Sigmoid colon (tissue), 7 donors: ENCODE measurements around the gene SRSF9. TPM values are rescaled to one million over a fixed set of nuclear protein-coding genes. Genes with fewer than 3 reads are reported as not detected.
"Not testable (repeated sequence)": the region's sequence is repeated elsewhere in the genome, so short reads cannot be mapped to it uniquely, and the experiment has no call there.

Experiments
- DNase-seq: peaks from one replicate; pipeline ENCODE4 v3.0.0-alpha.2; 2019
- H3K27ac ChIP-seq, 4 donors: fragments of 200-600 bp; sonication (generic); one replicate each; pipeline ENCODE4 v1.5.1; 2016 to 2019; ENCODE audit warnings: mild to moderate bottlenecking in 1 of 4
- H3K27me3 ChIP-seq, 3 donors: fragments of 200-600 bp; sonication (generic); one replicate each; pipeline ENCODE4 v1.5.1; 2019; ENCODE audit warnings: mild to moderate bottlenecking in 1 of 3
- H3K36me3 ChIP-seq, 4 donors: fragments of 200-600 bp; sonication (generic); one replicate each; pipeline ENCODE4 v1.5.1; 2016 to 2019
- H3K4me1 ChIP-seq, 4 donors: fragments of 200-600 bp; sonication (generic); one replicate each; pipeline ENCODE4 v1.5.1; 2017 to 2019
- H3K4me3 ChIP-seq, 4 donors: fragments of 200-600 bp; sonication (generic); one replicate each; pipeline ENCODE4 v1.5.1; 2017 to 2019; ENCODE audit warnings: mild to moderate bottlenecking in 2 of 4, moderate library complexity in 1 of 4
- H3K9me3 ChIP-seq, 4 donors: fragments of 200-600 bp in 3 of 4; sonication (generic) in 3 of 4; one replicate each; pipeline versions ENCODE4 v1.5.1 to v1.6.1; 2013 to 2019
- EP300 ChIP-seq, 4 donors: sonication (generic); formaldehyde crosslinking; IDR thresholded peaks; one replicate each; pipeline ENCODE4 v1.6.1; 2017; ENCODE audit warnings: antibody characterized with exemption in 4 of 4
- POLR2A ChIP-seq, 2 donors: fragments of 450-650 bp; IDR thresholded peaks; one replicate each; pipeline ENCODE4 v1.6.1; 2016; ENCODE audit warnings: antibody characterized with exemption in 2 of 2, mild to moderate bottlenecking in 2 of 2, moderate library complexity in 2 of 2
- POLR2AphosphoS5 ChIP-seq, 4 donors: sonication (generic); formaldehyde crosslinking; IDR thresholded peaks; one replicate each; pipeline ENCODE4 v1.6.1; 2017; ENCODE audit warnings: antibody characterized with exemption in 4 of 4
- WGBS, 2 donors: extraction: QIAGEN DNeasy Blood & Tissue Kit; methylation state at CpG; one replicate each; pipeline ENCODE4 v1.1.7; 2013; 5-methylcytosine and 5-hydroxymethylcytosine counted together
- intact Hi-C: fragments of 100-400 bp; cut with DNase I; formaldehyde crosslinking; loops from one replicate; pipeline ENCODE4 v1.15.1; 2023
- polyA plus RNA-seq, 3 donors: library from polyadenylated mRNA; stranded (reverse); fragments of 200-250 nt; gene quantifications; one replicate each; pipeline ENCODE4 v1.2.3, GENCODE V29; 2013
- total RNA-seq, 4 donors: library from RNA; depleted of rRNA; stranded (reverse); fragments of >200 nt; gene quantifications; one replicate each; pipeline ENCODE4 v1.1.0, GENCODE V29; 2016
- TF ChIP-seq, protein P1 (sequence below), 4 experiments: fragments of 450-650 bp in 3 of 4; fragments of 200-600 bp in 1 of 4; IDR thresholded peaks; one replicate each; pipeline ENCODE4 v1.5.1; 2016 to 2019; ENCODE audit warnings: antibody characterized with exemption in 4 of 4, mild to moderate bottlenecking in 3 of 4, moderate library complexity in 2 of 4
- donor health status: healthy with polysubstance abuse.
- donor health status: Bipolar disorder and iron deficiency.
- donor health status: healthy.

SRSF9 gene, protein sequence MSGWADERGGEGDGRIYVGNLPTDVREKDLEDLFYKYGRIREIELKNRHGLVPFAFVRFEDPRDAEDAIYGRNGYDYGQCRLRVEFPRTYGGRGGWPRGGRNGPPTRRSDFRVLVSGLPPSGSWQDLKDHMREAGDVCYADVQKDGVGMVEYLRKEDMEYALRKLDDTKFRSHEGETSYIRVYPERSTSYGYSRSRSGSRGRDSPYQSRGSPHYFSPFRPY
- total RNA-seq (10 to 100 TPM; 41.4 to 55.1 (median 45.2) TPM), polyA plus RNA-seq (100 to 1,000 TPM; 136 to 187 (median 158) TPM)

DNA sequence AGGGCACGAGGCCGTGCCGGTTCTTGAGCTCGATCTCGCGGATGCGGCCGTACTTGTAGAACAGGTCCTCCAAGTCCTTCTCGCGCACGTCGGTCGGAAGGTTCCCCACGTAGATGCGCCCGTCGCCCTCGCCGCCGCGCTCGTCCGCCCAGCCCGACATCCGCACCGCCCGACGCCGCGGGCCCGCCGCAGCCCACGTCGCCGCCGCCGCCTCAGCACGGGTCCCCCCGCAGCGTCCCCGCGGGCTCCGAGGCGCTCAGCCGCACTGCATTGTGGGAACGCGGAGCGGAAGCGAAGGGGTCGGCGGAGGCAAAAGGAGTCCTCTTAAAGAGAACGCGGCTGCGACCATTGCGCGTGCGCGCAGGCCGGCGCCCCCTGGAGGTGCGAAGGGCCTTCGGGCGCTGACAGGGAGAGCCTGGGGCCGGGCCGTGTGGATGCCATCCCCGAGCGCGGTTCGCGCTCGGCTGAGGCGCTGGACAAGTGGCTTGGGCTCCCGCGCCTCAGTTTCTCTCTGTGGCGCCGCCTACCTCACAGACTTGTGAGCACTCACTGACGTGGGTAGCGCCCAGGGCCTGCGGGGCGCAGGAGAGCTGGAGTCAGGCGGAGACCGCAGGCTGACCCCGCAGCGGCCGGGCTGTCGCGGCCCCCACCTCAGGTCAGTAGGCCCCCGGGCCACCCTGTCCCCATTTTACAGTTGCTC lies at the start of gene SRSF9:
Gene SRSF9, minus strand, starts transcription at position 299 of the 700 bp plus-strand sequence. Its CDS starts 139 bp downstream, at position 160.
- TF ChIP-seq POLR2A (IDR thresholded peaks at IDR 0.05) (peak in 1 of 2 donors; percentile 43), POLR2AphosphoS5 (IDR thresholded peaks at IDR 0.05) (peak; percentile 62 to 93 (median 90)), EP300 (IDR thresholded peaks at IDR 0.05) (no peak)
- TF ChIP-seq, protein P1, sequence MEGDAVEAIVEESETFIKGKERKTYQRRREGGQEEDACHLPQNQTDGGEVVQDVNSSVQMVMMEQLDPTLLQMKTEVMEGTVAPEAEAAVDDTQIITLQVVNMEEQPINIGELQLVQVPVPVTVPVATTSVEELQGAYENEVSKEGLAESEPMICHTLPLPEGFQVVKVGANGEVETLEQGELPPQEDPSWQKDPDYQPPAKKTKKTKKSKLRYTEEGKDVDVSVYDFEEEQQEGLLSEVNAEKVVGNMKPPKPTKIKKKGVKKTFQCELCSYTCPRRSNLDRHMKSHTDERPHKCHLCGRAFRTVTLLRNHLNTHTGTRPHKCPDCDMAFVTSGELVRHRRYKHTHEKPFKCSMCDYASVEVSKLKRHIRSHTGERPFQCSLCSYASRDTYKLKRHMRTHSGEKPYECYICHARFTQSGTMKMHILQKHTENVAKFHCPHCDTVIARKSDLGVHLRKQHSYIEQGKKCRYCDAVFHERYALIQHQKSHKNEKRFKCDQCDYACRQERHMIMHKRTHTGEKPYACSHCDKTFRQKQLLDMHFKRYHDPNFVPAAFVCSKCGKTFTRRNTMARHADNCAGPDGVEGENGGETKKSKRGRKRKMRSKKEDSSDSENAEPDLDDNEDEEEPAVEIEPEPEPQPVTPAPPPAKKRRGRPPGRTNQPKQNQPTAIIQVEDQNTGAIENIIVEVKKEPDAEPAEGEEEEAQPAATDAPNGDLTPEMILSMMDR (IDR thresholded peaks at IDR 0.05), result peak; percentile 71 to 87 (median 81)
- Histone ChIP-seq H3K36me3 (peaks cover 0 to 20% (median 9%) of the 10 kb centered on the region in 4 donors), H3K27ac (peak within 1 kb of the TSS; percentile 93 to 96 (median 94)), H3K4me3 (peak within 1 kb of the TSS; percentile 85 to 94 (median 92)), H3K27me3 (no peaks in the 10 kb centered on the region), H3K4me1 (peaks cover 0 to 40% (median 23%) of the 10 kb centered on the region in 4 donors), H3K9me3 (no peaks in the 10 kb centered on the region)
- intact Hi-C loops, result loop anchor here (2.0 kb wide), 2 partner anchors 25 to 31 kb away; partner anchors contain the start of gene COX6A1
- peak; percentile 98 for DNase-seq
- 1% methylated on average over 88 of the region's 88 CpGs for WGBS, 2 donors

DNA sequence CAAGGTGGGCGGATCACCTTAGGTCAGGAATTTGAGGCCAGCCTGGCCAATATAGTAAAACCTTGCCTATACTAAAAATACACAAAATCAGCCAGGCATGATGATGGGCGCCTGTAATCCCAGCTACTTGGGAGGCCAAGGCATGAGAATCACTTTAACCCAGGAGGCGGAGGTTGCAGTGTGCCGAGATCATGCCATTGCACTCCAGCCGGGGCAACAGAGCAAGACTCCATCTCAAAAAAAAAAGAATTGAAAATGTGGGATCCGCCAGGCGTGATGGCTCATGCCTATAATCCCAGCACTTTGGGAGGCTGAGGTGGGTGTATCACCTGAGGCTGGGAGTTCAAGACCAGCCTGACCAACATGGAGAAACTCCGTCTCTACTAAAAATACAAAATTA lies 49.8 kb upstream of the SRSF9 start:
- H3K27me3 ChIP-seq, H3K27ac ChIP-seq, intact Hi-C loops, H3K4me1 ChIP-seq, H3K4me3 ChIP-seq, DNase-seq, H3K9me3 ChIP-seq: not testable (repeated sequence)
- 98% methylated on average over 8 of the region's 8 CpGs for WGBS, 2 donors
- peaks cover 0 to 52% (median 11%) of the 10 kb centered on the region in 4 donors for H3K36me3 ChIP-seq

DNA sequence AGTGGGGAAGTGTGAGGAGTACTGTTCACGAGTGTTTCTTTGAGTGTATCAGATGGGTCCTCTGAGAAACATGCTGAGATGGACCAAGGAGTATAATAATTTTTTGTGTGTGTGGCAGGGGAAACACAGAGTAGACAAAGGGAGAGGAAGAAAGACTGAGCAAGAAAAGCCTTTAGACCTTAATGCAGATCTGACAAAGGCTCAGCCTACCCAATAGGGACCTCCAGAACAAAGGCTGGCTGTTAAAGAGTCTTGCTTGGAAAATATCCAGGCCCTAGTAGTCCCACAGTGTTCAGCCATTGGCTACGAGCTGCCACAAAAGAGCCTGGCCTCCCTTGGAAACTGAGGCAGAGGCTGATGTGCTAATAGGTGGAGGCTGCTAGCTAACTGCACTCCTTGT lies 45.9 kb upstream of the SRSF9 start:
- TF ChIP-seq POLR2AphosphoS5 (IDR thresholded peaks at IDR 0.05) (no peak), EP300 (IDR thresholded peaks at IDR 0.05) (no peak), POLR2A (IDR thresholded peaks at IDR 0.05) (no peak)
- TF ChIP-seq, protein P1 (IDR thresholded peaks at IDR 0.05), result no peak
- 96% methylated on average over 2 of the region's 2 CpGs for WGBS, 2 donors
- Histone ChIP-seq H3K4me1 (no peaks in the 10 kb centered on the region), H3K27me3 (no peaks in the 10 kb centered on the region), H3K27ac (no peak overlapping the region), H3K4me3 (no peak overlapping the region), H3K36me3 (peaks cover 0 to 72% (median 14%) of the 10 kb centered on the region in 4 donors), H3K9me3 (no peaks in the 10 kb centered on the region)
- DNase-seq, result no peak
- intact Hi-C loops, result no loop called here

DNA sequence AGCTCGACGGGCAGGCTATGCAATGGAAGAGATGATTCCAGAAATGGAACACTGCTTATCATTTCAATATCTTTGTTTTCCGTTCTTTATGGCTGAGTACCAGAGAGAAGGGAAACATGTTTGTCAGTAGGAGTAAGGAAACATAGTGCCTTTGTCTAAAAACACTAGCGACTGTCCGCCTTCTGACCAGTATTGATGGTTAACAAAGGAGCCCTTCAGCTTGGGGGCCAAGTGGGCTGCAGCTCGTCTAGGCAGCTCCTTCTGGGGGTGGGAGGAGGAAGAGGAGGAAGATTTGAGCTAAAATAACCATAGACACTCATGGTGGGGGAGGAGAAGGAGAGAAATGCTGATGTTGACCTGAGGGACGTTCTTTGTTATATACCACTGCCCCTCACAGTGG lies 44.5 kb upstream of the SRSF9 start:
- peaks cover 0 to 84% (median 19%) of the 10 kb centered on the region in 4 donors for H3K36me3 ChIP-seq
- TF ChIP-seq POLR2AphosphoS5 (IDR thresholded peaks at IDR 0.05), result no peak
- TF ChIP-seq EP300 (IDR thresholded peaks at IDR 0.05), result no peak
- TF ChIP-seq POLR2A (IDR thresholded peaks at IDR 0.05), result no peak
- TF ChIP-seq, protein P1 (IDR thresholded peaks at IDR 0.05), result no peak
- no peak for DNase-seq
- no peaks in the 10 kb centered on the region for H3K27me3 ChIP-seq
- no peaks in the 10 kb centered on the region for H3K9me3 ChIP-seq
- H3K4me1 ChIP-seq, result no peaks in the 10 kb centered on the region
- no peak overlapping the region for H3K4me3 ChIP-seq
- intact Hi-C loops, result no loop called here
- WGBS, 2 donors, result 93 to 95% methylated on average over 7 of the region's 7 CpGs
- no peak overlapping the region for H3K27ac ChIP-seq

DNA sequence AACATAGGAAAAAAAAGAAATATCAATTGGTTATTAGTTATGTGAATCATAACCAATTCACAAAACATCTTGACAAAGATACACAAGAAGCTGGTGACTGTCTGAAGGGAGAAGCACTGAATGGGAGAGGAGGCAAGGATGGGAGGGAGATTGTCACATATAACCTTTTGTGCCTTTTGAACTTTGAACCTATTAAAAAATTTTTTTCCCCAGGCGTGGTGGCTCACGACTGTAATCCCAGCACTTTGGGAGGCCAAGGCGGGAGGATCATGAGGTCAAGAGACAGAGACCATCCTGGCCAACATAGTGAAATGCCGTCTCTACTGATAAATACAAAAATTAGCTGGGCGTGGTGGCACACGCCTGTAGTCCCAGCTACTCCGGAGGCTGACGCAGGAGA lies 39.0 kb upstream of the SRSF9 start:
- no peaks in the 10 kb centered on the region for H3K4me1 ChIP-seq
- DNase-seq, result no peak
- H3K9me3 ChIP-seq, result no peaks in the 10 kb centered on the region
- intact Hi-C loops, result no loop called here
- H3K4me3 ChIP-seq, result no peak overlapping the region
- no peak for TF ChIP-seq POLR2A (IDR thresholded peaks at IDR 0.05)
- TF ChIP-seq, protein P1 (IDR thresholded peaks at IDR 0.05), result no peak
- TF ChIP-seq EP300 (IDR thresholded peaks at IDR 0.05), result no peak
- TF ChIP-seq POLR2AphosphoS5 (IDR thresholded peaks at IDR 0.05), result no peak
- 62 to 91% methylated on average over 8 of the region's 8 CpGs for WGBS, 2 donors
- H3K27me3 ChIP-seq, result no peaks in the 10 kb centered on the region
- no peak overlapping the region for H3K27ac ChIP-seq
- H3K36me3 ChIP-seq, result peaks cover 0 to 74% (median 17%) of the 10 kb centered on the region in 4 donors
